HL-60 (cell line): ENCODE data around the gene TRIM72.

ENCODE experiments used
- CTCF ChIP-seq: IDR thresholded peaks from one replicate; pipeline ENCODE4 v1.5.1; 2011; ENCODE audit warnings: low read length, control low read depth, inconsistent platforms; ENCODE audit not compliant: insufficient read depth
- GABPA ChIP-seq: IDR thresholded peaks from 2 replicates; pipeline ENCODE4 v1.6.1; 2012; ENCODE audit warnings: low read depth

- TF ChIP-seq CTCF (no peak), GABPA (no peak)
These were observed 44.4 kb downstream of the TRIM72 start for GRCh38 chr16:31258366-31258765.
